ENCODE measurements around the gene AKAP13. TPM values are rescaled to one million over a fixed set of nuclear protein-coding genes. Genes with fewer than 3 reads are reported as not detected.
"Not testable (repeated sequence)": the region's sequence is repeated elsewhere in the genome, so short reads cannot be mapped to it uniquely, and the experiment has no call there.

Gene AKAP13
- total and polyA plus RNA-seq, 2 of the 13 experiments (the other 11 are each of a cell fraction or from before 2014, with no cell fraction given): 6.7 to 27.1 TPM

DNA sequence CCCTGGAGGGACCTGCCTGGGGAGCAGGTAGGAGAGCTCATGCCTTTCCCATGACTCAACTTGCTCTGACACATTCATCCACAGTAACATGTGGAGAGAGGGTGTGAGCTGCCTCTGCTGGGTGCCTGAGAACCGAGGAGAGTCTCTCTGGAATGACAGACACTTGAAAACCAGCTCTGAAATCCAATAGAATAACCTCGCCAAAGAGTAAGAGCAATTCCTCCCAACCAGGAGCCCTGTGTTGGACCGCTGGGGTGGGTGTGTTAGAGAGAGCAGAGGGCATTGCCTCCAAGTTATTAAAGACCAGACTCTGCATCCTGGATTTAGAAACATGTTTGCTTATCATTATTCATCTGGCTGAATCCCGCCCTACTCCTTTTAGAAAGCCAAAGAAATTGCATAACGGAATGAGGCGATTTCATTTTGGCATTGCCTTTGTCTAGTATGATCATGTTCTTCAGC lies 35.7 kb upstream of the AKAP13 start:
- CTCF ChIA-PET (ENCODE audit: low intra/inter-chr PET ratio, low total read pairs); H4K20me1 ChIP-seq (ENCODE audit: insufficient read depth, low read length); H3K36me3 ChIP-seq (replicated peaks in 1 of 2; ENCODE audit: control insufficient read depth in 1 of 2, insufficient read depth in 2 of 2, low read length in 2 of 2); FAIRE-seq; H2AFZ ChIP-seq (ENCODE audit: low read length); H3K9ac ChIP-seq (ENCODE audit: insufficient read depth, low read depth, low read length); H3K4me3 ChIP-seq (replicated peaks in 1 of 3; ENCODE audit: insufficient read depth in 1 of 3, low read depth in 2 of 3, low read length in 3 of 3); H3K27ac ChIP-seq (ENCODE audit: extremely low read length, insufficient read depth, low read length); H3K79me2 ChIP-seq (ENCODE audit: insufficient read depth, low read length); H3K9me3 ChIP-seq (ENCODE audit: low read length); BruUV-seq (replicated peaks); H3K27me3 ChIP-seq (ENCODE audit: control insufficient read depth in 1 of 2, insufficient read depth in 2 of 2, low read length in 2 of 2); in situ Hi-C loops (cut with HindIII; ENCODE audit: extremely low pct_ligation_motif_present, low pct_unique_long_range_greater_than_20kb); intact Hi-C loops (cut with micrococcal nuclease; ENCODE audit: unreplicated experiment): not testable (repeated sequence)
- WGBS (ENCODE audit: low lambda C conversion rate): under 1% methylated on average over 6 of the region's 6 CpGs
- POLR2A ChIA-PET: interaction anchor here (1.5 kb wide), 1 partner anchor 14 kb away, joined by 5 read pairs; no protein-coding TSS in a partner anchor
- peaks cover 53% of the 10 kb centered on the region for H3K4me1 ChIP-seq (ENCODE audit: insufficient read depth, low read length)
- peak overlapping the region; percentile 0; the same call in 1 of the 2 replicates for H3K4me2 ChIP-seq (ENCODE audit: low read depth, low read length)
- DNase-seq (ENCODE audit: low spot score) (peak; percentile 36), ATAC-seq (peak; percentile 55)
- TF ChIP-seq FOSL2 (CRISPR knock-in tag; IDR thresholded peaks at IDR 0.05): peak; percentile 59

DNA sequence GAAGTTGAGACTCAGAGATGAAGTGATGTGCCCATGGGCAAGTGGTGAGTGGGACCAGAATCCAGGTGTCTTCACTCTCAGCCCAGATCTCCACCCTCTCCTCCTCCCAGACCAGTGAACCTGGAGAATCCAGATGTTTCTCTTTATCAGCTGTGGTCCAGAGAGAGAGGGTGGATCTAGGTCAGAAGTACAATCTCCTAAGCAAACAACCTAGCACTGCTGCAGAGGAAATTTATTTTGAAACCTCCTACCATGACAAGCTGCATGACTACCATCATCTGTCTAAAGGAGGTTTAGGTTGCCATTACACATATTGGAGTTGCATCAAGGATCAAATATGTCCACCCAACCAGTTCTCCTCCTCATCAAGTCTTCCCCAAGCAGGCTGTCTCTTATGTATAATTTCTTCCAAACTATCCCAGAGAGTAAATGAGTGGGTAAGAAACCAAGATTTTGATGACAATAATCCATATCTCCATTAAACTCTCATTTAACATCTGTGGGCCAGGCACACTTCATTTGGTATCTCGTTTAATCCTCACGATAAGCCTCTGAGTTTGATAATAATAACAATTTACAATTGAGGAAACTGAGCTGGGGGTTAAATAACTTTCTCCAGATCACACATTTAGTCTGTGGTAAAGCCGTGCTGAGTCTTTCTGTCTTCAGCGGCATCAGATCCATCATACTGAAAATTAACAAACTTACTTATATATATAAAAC lies 35.0 kb upstream of the AKAP13 start:
- H3K79me2 ChIP-seq (ENCODE audit: insufficient read depth, low read length); H3K4me3 ChIP-seq (replicated peaks in 1 of 3; ENCODE audit: insufficient read depth in 1 of 3, low read depth in 2 of 3, low read length in 3 of 3); H3K9ac ChIP-seq (ENCODE audit: insufficient read depth, low read depth, low read length); BruUV-seq (replicated peaks); H4K20me1 ChIP-seq (ENCODE audit: insufficient read depth, low read length); intact Hi-C loops (cut with micrococcal nuclease; ENCODE audit: unreplicated experiment); H3K27ac ChIP-seq (ENCODE audit: extremely low read length, insufficient read depth, low read length); H3K9me3 ChIP-seq (ENCODE audit: low read length); H2AFZ ChIP-seq (ENCODE audit: low read length); CTCF ChIA-PET (ENCODE audit: low intra/inter-chr PET ratio, low total read pairs); FAIRE-seq; DNase-seq (ENCODE audit: low spot score); H3K36me3 ChIP-seq (replicated peaks in 1 of 2; ENCODE audit: control insufficient read depth in 1 of 2, insufficient read depth in 2 of 2, low read length in 2 of 2); in situ Hi-C loops (cut with HindIII; ENCODE audit: extremely low pct_ligation_motif_present, low pct_unique_long_range_greater_than_20kb); H3K27me3 ChIP-seq (ENCODE audit: control insufficient read depth in 1 of 2, insufficient read depth in 2 of 2, low read length in 2 of 2): not testable (repeated sequence)
- TF ChIP-seq HNF4A (CRISPR knock-in tag; IDR thresholded peaks at IDR 0.05) (0 out of 2 replicates have a peak, but pooled peaks have one; percentile 26), RARA (CRISPR knock-in tag; IDR thresholded peaks at IDR 0.05) (0 out of 2 replicates have a peak, but pooled peaks have one; percentile 41), PPARG (CRISPR knock-in tag; conservative IDR thresholded peaks at IDR 0.05) (peak; percentile 58), ZBTB42 (CRISPR knock-in tag; IDR thresholded peaks at IDR 0.05) (peak; percentile 88), SP5 (CRISPR knock-in tag; IDR thresholded peaks at IDR 0.05; ENCODE audit: borderline replicate concordance, low read depth) (peak; percentile 5; the same call in 1 of the 2 replicates)
- TF ChIP-seq, protein P1, sequence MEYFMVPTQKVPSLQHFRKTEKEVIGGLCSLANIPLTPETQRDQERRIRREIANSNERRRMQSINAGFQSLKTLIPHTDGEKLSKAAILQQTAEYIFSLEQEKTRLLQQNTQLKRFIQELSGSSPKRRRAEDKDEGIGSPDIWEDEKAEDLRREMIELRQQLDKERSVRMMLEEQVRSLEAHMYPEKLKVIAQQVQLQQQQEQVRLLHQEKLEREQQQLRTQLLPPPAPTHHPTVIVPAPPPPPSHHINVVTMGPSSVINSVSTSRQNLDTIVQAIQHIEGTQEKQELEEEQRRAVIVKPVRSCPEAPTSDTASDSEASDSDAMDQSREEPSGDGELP (IDR thresholded peaks at IDR 0.05; ENCODE audit: borderline replicate concordance, low read depth): peak; percentile 46; the same call in 1 of the 2 replicates
- Histone ChIP-seq H3K4me1 (ENCODE audit: insufficient read depth, low read length) (peaks cover 58% of the 10 kb centered on the region), H3K4me2 (ENCODE audit: low read depth, low read length) (peak overlapping the region; percentile 0; the same call in 1 of the 2 replicates)
- POLR2A ChIA-PET: interaction anchor here (0.9 to 1.5 kb wide), 2 partner anchors 9 to 14 kb away, joined by 3 to 5 read pairs; no protein-coding TSS in a partner anchor
- ATAC-seq: peak; percentile 62
- WGBS (ENCODE audit: low lambda C conversion rate): 82% methylated on average over 4 of the region's 4 CpGs
